Stimulated activated CD4-positive, alpha-beta T cell treated with anti-CD3 and anti-CD28 coated beads, TNF-alpha, amount 100 ng/mL, for 24 hours (primary cell): ENCODE measurements around the gene CLCNKB.
A peak's percentile ranks its signal among the peaks of the same experiment; 100 is the strongest.
"Not testable (repeated sequence)": the region's sequence is repeated elsewhere in the genome, so short reads cannot be mapped to it uniquely, and the experiment has no call there.

Experiments
- DNase-seq, 3 experiments: peaks; one replicate each; pipeline ENCODE4 v3.0.0-alpha.2; 2020; ENCODE audit warnings: low read depth in 3 of 3

CLCNKB gene

DNA sequence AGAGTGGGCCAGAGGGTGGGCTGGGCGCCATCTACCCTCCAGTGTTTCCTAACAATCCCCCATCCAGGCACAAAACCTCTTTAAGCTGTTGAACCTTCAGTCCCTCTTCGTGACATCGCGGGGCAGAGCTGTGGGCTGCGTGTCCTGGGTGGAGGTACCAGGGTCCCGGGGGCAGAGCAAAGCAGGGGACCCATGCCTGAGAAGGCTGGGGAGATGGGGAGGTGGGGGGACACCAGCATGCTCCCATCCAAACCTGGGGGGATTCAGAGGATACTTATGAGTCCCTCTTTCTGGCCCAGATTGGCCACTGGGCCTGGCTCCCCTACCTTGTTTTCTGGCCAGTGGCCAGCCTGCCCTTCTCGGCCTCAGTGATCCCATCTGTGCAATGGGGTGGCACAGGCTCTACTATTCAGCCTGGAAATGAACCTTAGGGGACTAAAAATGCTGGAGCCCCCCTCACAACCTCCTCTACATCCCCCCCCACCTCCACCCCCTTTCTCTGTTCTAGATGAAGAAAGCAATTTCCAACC lies 10.4 kb upstream of the CLCNKB start:
- DNase-seq, result not testable (repeated sequence)

DNA sequence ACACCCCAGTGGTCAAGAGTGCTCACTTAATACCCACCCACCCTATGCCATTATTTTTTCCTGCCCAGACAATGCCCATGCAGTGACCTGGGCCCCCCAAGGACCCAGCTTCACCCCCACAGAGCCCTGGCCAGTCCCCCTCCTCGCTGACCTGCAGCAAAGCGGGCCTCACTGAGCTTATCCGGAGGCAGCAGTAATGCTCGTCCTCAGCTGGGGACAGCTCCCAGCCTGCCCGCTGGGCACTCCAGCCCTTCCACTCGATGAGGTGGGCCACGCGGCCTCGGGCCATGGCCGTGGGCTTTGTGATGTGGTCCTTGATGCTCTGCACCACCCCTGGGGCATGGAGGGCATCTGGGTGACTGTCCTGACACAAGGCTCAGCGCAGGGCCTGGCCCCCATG lies 7.1 kb upstream of the CLCNKB start:
- DNase-seq, result not testable (repeated sequence)

DNA sequence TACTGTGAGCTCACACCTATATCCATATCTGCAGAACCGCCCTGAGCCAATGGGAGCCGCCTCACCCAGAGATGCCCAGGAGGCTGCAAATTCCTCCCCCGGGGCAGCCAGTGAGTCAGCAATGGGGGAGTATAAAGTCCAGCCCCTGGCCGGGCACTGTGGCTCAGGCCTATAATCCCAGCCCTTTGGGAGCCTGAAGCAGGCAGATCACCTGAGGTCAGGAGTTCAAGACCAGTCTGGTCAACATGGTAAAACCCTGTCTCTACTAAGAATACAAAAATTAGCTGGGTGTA lies 5.0 kb upstream of the CLCNKB start:
- no peak for DNase-seq

DNA sequence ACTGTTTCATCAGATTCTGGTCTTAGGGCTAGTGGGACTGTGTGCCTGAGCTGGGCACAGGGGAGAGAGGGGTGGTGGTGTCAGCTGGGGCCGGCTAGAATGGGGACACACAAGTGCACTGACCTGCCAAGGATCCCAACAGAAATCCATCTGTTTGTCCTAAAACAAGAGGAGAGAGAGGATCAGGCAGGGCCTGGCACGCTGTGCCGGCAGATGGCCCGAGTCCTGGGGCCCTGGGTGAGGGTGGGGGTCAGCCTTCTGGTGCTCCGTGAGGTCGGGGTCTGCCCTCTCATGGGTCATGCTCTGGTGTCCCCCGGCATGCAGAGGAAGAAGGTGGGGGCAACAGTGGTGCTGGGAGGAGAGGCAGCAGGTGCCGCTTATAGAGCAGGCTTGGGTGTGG lies 3.7 kb upstream of the CLCNKB start:
- not testable (repeated sequence) for DNase-seq

DNA sequence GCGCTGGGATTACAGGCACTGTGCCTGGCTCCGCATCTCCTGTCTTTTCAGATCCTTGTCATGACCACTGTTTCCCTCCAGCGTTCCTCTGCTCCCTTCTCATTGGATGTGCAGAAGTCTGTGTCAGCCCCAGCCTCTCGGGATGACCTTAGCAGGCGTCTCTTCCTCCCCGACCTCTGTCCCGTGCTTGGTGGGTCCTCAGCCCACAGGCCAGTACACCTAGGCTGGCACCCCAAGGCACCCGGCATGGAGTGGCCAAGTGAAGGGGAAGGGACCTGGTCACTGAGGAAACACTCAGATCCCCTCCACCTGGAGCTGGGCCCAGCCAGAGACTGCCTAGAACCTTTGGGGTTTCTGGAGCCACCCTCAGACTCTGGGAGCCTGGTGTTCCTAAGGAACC lies 2.4 kb upstream of the CLCNKB start:
- DNase-seq, result no peak

DNA sequence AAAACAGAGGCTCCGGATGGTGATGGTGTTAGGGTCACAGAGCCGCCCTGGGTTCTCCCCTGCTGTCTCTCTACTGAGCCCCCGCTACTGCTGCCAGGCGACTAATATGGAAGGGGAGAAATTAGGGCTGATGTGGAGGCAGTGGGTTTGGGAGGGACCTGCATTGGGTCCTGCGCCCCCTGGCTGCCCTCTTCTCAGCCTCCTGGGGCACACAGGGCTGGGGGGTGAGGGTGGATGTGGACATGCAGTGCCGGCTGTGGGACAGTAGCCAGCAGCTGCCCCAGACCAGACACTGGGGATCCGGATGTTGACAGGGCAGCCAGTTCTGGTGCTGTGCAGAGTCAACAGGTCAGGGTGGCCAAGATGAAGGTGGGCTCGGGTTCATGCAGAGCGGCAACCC lies 1.5 kb upstream of the CLCNKB start:
- DNase-seq, result no peak

DNA sequence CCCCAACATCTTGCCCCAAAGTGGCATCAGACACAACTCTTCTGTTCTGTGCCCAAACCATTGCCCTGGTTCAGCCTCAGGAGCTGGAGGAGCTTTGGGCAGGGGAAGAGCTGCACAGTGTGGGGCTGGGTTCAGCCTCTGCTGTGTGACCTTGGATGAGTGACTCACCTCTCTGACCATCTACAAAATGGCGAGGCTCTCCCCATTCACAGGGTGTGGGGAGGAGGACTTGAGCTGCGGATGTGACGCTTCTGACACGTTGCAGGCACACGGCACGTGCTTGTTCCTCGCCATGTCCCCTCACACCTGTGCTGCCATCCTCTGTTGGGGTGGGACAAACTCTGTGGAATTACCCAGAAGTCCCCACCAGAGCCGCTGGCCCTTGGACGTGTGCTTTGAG lies 928 bp upstream of the CLCNKB start:
- not testable (repeated sequence) for DNase-seq

DNA sequence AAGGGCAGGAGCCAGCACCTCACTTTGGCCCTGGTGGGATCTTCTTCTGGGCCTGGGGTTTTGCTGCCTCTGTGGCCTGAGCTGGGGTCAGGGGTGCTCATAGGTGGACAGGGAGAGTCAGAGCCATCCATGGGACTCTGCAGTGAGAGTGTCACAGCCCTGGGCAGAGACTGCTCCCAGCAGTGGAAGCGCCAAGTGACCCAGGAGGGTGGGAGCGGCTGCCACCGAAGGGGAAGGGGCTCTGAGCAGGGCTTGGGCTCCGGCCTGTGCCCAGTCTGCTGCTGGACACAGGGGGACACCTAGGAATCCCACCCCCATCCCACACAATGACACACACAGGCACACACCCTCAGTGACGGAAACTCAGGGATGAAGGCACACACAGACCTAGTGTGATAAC lies 368 bp downstream of the CLCNKB start:
- no peak for DNase-seq

DNA sequence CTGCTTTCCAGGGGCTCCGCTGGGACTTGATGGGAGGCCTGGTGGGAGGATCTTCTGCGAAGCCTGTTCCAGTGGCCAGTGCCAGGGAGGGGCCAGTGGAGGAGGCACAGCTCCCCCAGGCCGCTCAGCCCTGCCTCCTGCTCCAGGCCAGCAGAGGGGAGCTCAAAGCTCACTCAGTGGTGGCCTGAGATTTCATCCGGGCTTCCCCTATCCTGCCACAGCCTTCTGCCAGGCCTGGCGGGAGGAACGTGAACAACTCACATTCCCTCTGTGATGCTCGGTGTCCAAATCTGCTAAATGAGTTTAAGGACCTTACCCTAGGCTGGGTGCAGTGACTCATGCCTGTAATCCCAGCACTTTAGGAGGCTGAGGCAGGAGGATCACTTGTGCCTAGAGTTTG lies 3.3 kb downstream of the CLCNKB start:
- no peak for DNase-seq

DNA sequence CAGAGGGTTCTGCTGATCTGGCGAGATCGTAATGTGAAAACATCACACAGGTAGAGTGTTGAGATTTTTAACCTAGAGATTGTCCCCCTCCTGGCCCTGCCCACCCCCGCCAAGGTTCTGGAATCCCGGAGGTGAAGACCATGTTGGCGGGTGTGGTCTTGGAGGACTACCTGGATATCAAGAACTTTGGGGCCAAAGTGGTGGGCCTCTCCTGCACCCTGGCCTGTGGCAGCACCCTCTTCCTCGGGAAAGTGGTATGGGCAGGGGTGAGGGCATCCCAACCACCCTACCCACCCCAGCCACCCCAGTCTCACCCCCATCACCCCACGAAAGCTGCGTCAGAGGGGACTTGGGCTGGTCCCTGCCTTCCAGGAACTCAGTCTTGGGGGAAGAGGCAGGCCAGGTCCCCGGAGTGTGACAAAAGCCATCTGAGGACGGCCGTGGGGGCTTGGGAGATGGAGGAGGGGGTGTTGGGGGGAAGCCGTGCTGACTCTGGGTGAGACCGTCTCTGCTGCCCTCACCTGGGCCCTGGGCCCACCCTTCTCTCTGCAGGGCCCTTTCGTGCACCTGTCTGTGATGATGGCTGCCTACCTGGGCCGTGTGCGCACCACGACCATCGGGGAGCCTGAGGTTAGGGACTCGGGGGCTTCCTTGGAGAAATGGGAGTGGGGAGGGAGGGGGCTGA lies 4.4 kb downstream of the CLCNKB start:
- DNase-seq, result no peak

DNA sequence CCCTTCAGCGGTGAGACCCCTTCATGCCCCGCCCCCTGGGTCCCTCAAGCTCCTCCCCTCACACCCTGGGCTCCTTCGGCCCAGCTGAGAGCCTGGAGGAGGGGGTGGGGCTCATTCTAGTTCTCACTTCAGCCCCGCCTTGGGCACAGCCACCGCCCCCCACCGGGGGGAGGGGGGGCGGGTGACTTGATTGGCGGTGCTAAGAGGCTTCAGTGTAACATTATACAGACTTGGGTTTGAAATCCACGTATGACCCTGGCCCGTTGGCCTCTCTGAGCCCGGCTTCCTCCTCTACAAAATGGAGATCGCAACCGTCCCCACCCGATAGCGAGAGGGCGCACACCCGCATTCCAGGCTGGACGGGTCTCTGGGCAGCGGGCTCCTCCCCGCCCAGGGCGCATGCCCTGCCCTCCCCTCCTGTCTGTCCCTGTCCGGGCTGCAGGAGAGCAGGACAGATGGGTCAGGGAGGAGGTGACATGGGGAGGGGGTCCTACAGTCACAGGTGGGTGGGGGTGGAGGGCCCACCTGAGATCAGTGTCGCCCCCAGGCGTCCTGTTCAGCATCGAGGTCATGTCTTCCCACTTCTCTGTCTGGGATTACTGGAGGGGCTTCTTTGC lies 5.1 kb downstream of the CLCNKB start:
- DNase-seq, result peak in 2 of 3 experiments; percentile 20 to 43

DNA sequence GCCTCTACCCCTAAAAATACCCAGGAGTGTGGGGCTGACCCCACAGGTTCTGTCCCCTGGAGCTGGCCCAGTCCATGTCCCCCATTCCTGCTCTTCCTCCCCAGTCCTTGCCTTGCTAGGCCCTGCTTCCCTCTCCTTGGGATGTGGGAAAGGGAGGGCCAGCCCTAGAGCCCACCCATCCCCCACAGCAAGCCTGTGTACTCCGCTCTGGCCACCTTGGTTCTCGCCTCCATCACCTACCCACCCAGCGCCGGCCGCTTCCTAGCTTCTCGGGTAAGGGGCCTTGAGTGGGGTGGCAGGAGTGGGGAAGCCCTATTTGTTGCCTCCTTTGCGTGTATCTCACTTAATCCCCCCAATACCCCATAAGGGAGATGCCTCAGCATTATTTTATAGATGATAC lies 6.7 kb downstream of the CLCNKB start:
- no peak for DNase-seq

DNA sequence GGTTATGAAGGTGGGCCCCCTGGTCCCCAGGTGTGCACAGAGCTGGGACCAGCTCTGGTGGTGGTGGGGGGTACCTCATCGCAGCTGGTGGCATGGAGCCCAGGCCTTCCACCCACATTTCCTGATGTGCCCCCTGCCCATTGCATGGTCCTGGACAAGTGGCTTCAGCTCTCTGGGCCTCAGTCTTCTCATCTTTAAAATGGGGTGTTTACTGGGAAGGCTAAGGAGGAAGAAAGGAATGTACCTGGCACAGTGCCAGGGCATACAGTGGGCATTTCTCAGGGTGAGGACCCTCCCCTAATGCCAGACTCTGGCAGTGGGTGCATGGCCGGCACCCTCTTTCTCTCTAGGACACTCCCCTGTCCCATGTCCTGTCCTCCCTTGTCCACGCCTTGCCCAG lies 7.5 kb downstream of the CLCNKB start:
- DNase-seq, result no peak

DNA sequence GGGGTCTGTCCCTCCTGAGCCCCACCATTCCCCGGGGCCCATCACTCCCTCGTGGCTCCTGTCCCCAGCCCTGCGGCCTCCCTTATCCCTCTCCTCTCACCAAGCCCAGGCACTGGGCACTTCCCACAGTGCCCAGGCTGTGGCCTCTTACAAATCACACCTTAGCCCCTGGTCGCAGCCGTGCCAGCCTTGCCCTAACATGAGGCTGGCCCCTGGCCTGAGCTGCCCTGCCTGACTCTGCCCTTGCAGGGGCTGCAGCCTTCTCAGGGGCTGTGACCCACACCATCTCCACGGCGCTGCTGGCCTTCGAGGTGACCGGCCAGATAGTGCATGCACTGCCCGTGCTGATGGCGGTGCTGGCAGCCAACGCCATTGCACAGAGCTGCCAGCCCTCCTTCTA lies 8.4 kb downstream of the CLCNKB start:
- DNase-seq, result not testable (repeated sequence)

DNA sequence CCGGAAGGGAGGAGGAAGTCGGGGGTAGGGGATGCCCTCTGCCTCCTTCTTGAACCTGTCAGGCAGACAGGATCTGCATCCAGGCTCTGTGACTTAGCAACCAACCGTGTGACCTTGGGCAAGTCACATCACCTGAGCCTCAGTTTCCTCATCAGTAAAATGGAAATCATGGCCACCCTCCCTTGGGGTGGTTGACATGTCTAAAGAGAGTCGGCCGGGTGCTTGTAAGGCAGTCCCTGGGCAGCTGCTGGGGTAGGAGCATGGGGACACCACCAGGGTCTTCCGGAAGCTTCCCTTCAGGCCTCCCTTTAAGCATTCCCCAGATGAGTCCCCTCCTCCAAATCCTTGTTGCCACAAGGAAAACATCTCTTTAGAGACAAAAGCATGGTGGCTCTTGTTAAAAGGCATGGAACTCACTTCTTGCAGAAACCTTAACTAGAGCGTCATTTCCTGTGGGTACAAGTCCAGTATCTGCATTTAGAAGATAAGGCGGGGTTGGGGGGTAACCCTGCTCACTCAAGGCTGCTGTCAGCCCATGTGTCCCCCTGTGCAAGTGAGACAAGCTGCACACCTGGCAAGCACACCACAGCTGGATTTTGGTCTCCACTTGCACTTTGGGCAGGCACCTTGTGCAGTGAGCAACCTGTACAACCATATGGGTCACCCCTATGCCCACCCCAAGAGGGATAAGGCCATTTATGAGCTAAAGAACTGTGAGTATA lies 10.4 kb downstream of the CLCNKB start:
- no peak for DNase-seq

DNA sequence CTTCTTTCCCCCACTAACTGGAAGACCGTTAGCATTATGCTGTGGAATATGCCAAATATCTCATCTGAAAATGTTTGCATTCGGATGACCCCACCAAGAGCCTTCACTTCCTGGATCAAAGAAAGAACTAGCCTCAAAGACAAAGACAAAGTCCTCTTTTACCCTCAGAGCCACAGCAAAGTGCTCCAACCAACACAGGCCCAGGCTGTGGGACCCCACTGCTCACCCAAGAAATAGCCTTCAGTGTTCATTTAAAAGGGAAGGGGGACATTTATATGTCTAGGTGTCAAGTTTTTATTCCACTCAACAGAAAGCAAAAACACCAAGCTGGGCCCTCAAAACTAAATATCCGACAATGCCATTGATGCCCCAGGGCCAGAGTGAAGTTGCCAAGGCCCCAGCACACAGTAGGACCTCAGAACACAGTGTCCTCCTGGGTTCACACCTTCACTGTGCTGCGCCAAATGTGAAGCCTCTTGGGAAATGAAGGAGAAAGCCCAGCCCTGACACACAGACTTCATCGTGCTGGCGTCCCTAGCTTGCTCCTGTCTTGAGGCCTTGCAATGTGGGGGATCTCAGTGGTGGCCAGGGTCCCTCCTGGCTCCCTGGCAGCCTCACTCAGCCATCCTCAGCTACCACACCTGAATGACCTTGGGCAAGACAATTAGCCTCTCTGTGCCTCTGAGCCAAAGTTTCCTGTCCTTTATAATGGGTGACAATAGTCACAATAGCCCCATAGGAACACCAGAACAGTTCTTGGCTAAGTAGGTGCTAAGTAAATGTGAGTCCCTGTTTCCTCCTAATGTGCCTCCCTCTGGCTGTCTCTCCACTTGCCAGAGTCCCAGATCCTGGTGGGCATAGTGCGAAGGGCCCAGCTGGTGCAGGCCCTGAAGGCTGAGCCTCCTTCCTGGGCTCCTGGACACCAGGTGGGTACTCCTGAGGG lies 11.3 kb downstream of the CLCNKB start:
- no peak for DNase-seq

DNA sequence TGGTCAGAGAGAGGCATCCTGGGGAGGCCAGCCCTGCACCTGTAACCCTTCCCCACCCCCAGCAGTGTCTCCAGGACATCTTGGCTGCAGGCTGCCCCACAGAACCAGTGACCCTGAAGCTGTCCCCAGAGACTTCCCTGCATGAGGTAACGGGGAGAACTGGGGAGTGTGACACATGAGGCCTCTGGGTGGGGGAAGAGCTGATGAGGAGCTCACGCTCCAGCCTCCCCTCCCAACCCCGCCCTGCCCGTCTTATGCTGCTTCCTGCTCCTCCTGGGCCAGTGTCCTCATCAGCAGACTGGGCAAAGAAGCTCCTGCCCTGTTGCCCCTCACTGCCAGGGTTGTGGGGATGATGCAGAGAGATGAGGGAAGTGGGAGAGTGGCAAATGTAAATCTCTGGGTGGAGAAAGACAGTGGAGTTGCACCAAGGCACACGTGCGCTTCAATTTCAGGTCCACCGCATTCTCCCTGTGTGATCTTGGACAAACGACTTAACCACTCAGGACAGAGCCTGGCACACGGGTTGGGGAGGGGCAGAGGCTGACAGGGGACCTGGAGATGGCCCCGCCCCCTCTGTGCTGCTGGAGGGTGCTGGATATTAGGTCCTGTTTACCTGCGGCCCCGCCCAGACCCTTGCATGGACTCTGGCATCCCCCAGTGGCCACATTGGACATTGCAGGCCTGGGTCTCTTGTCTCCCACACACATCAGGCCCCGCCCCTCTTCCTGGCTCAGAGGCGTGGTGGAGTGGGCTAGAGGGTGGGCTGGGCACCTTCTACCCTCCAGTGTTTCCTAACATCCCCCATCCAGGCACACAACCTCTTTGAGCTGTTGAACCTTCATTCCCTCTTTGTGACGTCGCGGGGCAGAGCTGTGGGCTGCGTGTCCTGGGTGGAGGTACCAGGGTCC lies 12.3 kb downstream of the CLCNKB start:
- peak; percentile 45 to 90 (median 74) for DNase-seq

DNA sequence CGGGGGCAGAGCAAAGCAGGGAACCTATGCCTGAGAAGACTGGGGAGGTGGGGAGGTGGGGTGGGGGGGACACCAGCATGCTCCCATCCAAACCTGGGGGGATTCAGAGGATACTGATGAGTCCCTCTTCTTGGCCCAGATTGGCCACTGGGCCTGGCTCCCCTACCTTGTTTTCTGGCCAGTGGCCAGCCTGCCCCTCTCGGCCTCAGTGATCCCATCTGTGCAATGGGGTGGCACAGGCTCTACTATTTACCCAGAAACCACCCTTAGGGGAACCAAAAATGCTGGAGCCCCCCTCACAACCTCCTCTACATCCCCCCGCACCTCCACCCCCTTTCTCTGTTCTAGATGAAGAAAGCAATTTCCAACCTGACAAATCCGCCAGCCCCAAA lies 12.9 kb downstream of the CLCNKB start:
- DNase-seq, result not testable (repeated sequence)

DNA sequence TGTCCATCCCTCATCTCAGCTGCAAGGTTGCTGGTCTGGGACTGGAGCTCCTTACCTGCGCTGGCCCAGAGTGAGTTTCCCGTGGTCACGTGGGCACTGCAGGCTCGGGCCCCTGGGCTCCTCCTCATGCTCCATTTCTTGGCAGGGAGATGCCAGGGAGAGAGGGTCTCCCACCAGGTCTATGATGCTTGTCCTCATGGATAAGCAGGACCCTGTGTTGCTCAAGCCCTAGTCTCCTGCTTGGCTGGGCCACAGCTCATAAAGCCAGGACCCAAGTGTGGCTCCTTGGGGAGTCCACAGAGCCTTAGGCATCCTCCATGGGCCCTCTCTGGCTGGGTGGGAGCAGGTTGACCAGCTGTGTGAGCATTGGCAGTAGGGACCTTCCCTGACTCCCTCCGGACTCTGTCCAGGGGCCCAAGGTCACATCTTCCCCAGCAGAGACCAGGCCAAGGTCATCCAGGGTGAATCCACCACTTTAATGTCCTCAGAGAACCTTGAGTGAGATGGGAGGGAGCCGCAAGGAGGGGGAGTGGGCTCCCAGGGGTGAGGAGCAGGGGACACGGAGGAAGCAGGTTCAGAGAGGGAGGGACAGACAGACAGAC lies 13.8 kb downstream of the CLCNKB start:
- not testable (repeated sequence) for DNase-seq

DNA sequence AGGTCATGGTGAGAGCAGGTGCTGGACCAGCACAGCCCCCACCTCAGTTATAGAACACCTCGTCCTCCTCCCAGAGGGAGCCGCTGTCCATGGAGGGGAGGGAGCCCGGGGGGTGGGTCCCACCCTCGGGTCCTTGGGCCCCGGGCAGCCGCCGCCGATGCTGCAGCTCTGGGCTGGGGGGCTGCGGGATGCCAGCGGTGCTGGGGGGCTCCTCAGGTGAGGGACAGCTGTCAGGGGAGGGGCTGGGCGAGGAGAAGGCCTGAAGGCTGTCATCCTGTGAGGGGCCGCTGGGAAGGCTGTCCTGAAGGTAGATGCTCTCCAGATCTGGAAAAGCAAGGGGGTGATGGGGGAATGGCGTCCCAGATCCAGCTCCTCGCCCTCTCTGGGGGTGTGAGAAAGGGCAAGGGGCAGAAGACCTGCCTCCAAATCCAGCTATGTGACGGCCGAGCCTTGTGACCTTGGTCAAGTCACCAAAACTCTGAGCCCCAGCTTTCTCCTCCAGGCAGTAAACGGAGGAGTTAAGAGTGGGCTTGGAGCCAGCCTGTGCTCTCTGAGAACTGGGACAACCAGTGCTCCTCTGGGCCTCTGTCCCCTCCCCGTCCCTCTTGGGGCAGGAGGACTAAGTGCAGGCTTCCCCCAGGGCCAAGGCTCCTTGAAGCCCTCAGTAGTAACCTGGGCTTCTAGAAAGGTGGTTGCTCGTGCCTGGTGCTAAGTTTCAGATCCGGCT lies 15.0 kb downstream of the CLCNKB start:
- DNase-seq, result not testable (repeated sequence)
